ENCODE measurements around the gene GNAZ.

GNAZ gene

GRCh38 chr22:23057331-23057730 is 13.0 kb upstream of the GNAZ start:
- Mint-ChIP-seq H3K27ac (no peak overlapping the region), H3K9me3 (peaks cover 10% of the 10 kb centered on the region), H3K4me3 (no peak overlapping the region), H3K4me1 (peaks cover 24% of the 10 kb centered on the region), H3K36me3 (peaks cover 5% of the 10 kb centered on the region), H3K27me3 (no peaks in the 10 kb centered on the region)
- no peak for ATAC-seq

GRCh38 chr22:23058063-23058462 is 12.3 kb upstream of the GNAZ start:
- H3K4me3 Mint-ChIP-seq = no peak overlapping the region
- H3K27ac Mint-ChIP-seq = no peak overlapping the region
- peaks cover 5% of the 10 kb centered on the region for H3K36me3 Mint-ChIP-seq
- peaks cover 10% of the 10 kb centered on the region for H3K9me3 Mint-ChIP-seq
- no peaks in the 10 kb centered on the region for H3K27me3 Mint-ChIP-seq
- peaks cover 24% of the 10 kb centered on the region for H3K4me1 Mint-ChIP-seq
- no peak for ATAC-seq

- peaks cover 5% of the 10 kb centered on the region for H3K36me3 Mint-ChIP-seq
- ATAC-seq = no peak
- H3K27me3 Mint-ChIP-seq = no peaks in the 10 kb centered on the region
Measured at GRCh38 chr22:23058481-23059283, 11.6 kb upstream of the GNAZ start.

GRCh38 chr22:23059284-23059948 is 10.9 kb upstream of the GNAZ start:
- H3K4me1 Mint-ChIP-seq = peaks cover 17% of the 10 kb centered on the region

More at GRCh38 chr22:23058481-23059283, 11.6 kb upstream of the GNAZ start:
- Mint-ChIP-seq H3K27ac (no peak overlapping the region), H3K4me1 (peaks cover 24% of the 10 kb centered on the region), H3K4me3 (no peak overlapping the region), H3K9me3 (peaks cover 10% of the 10 kb centered on the region)

GRCh38 chr22:23060612-23061400 is 9.5 kb upstream of the GNAZ start:
- no peak overlapping the region for H3K27ac Mint-ChIP-seq
- H3K9me3 Mint-ChIP-seq = peaks cover 6% of the 10 kb centered on the region
- no peak for ATAC-seq
- peaks cover 2% of the 10 kb centered on the region for H3K36me3 Mint-ChIP-seq
- H3K4me1 Mint-ChIP-seq = peaks cover 6% of the 10 kb centered on the region
- no peak overlapping the region for H3K4me3 Mint-ChIP-seq
- no peaks in the 10 kb centered on the region for H3K27me3 Mint-ChIP-seq

More at GRCh38 chr22:23059284-23059948, 10.9 kb upstream of the GNAZ start:
- Mint-ChIP-seq H3K4me3 (no peak overlapping the region), H3K36me3 (peaks cover 5% of the 10 kb centered on the region), H3K27ac (no peak overlapping the region), H3K9me3 (peaks cover 10% of the 10 kb centered on the region), H3K27me3 (no peaks in the 10 kb centered on the region)
- ATAC-seq = no peak

- ATAC-seq = no peak
- Mint-ChIP-seq H3K27me3 (no peaks in the 10 kb centered on the region), H3K36me3 (no peaks in the 10 kb centered on the region), H3K4me1 (peaks cover 11% of the 10 kb centered on the region), H3K27ac (no peak overlapping the region), H3K9me3 (peaks cover 4% of the 10 kb centered on the region), H3K4me3 (no peak overlapping the region)
Measured at GRCh38 chr22:23061471-23062280, 8.6 kb upstream of the GNAZ start.

- Mint-ChIP-seq H3K27ac (no peak overlapping the region), H3K36me3 (no peaks in the 10 kb centered on the region), H3K4me1 (peaks cover 18% of the 10 kb centered on the region), H3K27me3 (no peaks in the 10 kb centered on the region), H3K9me3 (no peaks in the 10 kb centered on the region), H3K4me3 (no peak overlapping the region)
- no peak for ATAC-seq
Measured at GRCh38 chr22:23062616-23063538, 7.4 kb upstream of the GNAZ start.

- ATAC-seq = no peak
- peaks cover 21% of the 10 kb centered on the region for H3K4me1 Mint-ChIP-seq
- H3K27ac Mint-ChIP-seq = no peak overlapping the region
- H3K36me3 Mint-ChIP-seq = no peaks in the 10 kb centered on the region
- H3K27me3 Mint-ChIP-seq = no peaks in the 10 kb centered on the region
- no peaks in the 10 kb centered on the region for H3K9me3 Mint-ChIP-seq
- no peak overlapping the region for H3K4me3 Mint-ChIP-seq
Measured at GRCh38 chr22:23063539-23064380, 6.6 kb upstream of the GNAZ start.

GRCh38 chr22:23064381-23065068 is 5.8 kb upstream of the GNAZ start:
- no peaks in the 10 kb centered on the region for H3K36me3 Mint-ChIP-seq
- peaks cover 19% of the 10 kb centered on the region for H3K4me1 Mint-ChIP-seq
- no peaks in the 10 kb centered on the region for H3K27me3 Mint-ChIP-seq
- no peak for ATAC-seq
- H3K27ac Mint-ChIP-seq = no peak overlapping the region
- H3K9me3 Mint-ChIP-seq = no peaks in the 10 kb centered on the region
- H3K4me3 Mint-ChIP-seq = no peak overlapping the region

GRCh38 chr22:23065069-23065451 is 5.3 kb upstream of the GNAZ start:
- Mint-ChIP-seq H3K36me3 (no peaks in the 10 kb centered on the region), H3K27ac (no peak overlapping the region), H3K9me3 (no peaks in the 10 kb centered on the region), H3K4me1 (peaks cover 23% of the 10 kb centered on the region), H3K27me3 (no peaks in the 10 kb centered on the region), H3K4me3 (no peak overlapping the region)
- no peak for ATAC-seq

- H3K4me1 Mint-ChIP-seq = peaks cover 23% of the 10 kb centered on the region
- H3K4me3 Mint-ChIP-seq = no peak overlapping the region
- H3K27me3 Mint-ChIP-seq = no peaks in the 10 kb centered on the region
- no peak for ATAC-seq
- H3K36me3 Mint-ChIP-seq = no peaks in the 10 kb centered on the region
- no peak overlapping the region for H3K27ac Mint-ChIP-seq
- no peaks in the 10 kb centered on the region for H3K9me3 Mint-ChIP-seq
Measured at GRCh38 chr22:23065495-23066122, 4.7 kb upstream of the GNAZ start.

- Mint-ChIP-seq H3K36me3 (no peaks in the 10 kb centered on the region), H3K4me3 (no peak overlapping the region), H3K4me1 (peaks cover 30% of the 10 kb centered on the region), H3K27me3 (peaks cover 3% of the 10 kb centered on the region), H3K9me3 (no peaks in the 10 kb centered on the region), H3K27ac (no peak overlapping the region)
- ATAC-seq = no peak
Measured at GRCh38 chr22:23066200-23067022, 3.9 kb upstream of the GNAZ start.

Measured in stimulated activated memory B cell treated with anti-CD40 and anti-IgM and Interleukin-4, amounts not matched to agents 10 μg/mL and 1 μg/mL and 100 μg/mL, for 72 hours (primary cell).